Stomach (tissue), 9 donors: ENCODE results near the gene IL21R. TPM values are rescaled to one million over a fixed set of nuclear protein-coding genes. Genes with fewer than 3 reads are reported as not detected.

Experiments used
- DNase-seq, 2 donors: peaks; one replicate each; pipeline versions ENCODE4 v3.0.0 to v3.0.0-alpha.2; 2013 to 2019
- H3K27ac ChIP-seq, 5 donors: fragments of 200-600 bp in 4 of 5; sonication (generic) in 4 of 5; one replicate each; pipeline ENCODE4 v1.5.1; 2013 to 2019; ENCODE audit warnings: mild to moderate bottlenecking in 1 of 5, moderate library complexity in 1 of 5
- H3K27me3 ChIP-seq, 3 donors: fragments of 200-600 bp; sonication (generic); one replicate each; pipeline ENCODE4 v1.5.1; 2017 to 2019; ENCODE audit warnings: mixed run types in 1 of 3
- H3K36me3 ChIP-seq, 4 donors: fragments of 200-600 bp; sonication (generic); 1 replicate in 3 of 4; 2 replicates in 1 of 4; pipeline ENCODE4 v1.5.1; 2016 to 2019
- H3K4me1 ChIP-seq, 4 donors: fragments of 200-600 bp; sonication (generic); one replicate each; pipeline ENCODE4 v1.5.1; 2016 to 2019
- H3K4me3 ChIP-seq, 4 donors: fragments of 200-600 bp; sonication (generic) in 3 of 4; one replicate each; pipeline ENCODE4 v1.5.1; 2016 to 2019; ENCODE audit warnings: mild to moderate bottlenecking in 1 of 4
- H3K9me3 ChIP-seq, 4 donors: fragments of 200-600 bp; sonication (generic); one replicate each; pipeline ENCODE4 v1.5.1; 2016 to 2019
- EP300 ChIP-seq: sonication (generic); formaldehyde crosslinking; IDR thresholded peaks from one replicate; pipeline ENCODE4 v1.6.1; 2017; ENCODE audit warnings: antibody characterized with exemption
- POLR2A ChIP-seq, 4 donors: fragments of 450-650 bp; IDR thresholded peaks; one replicate each; pipeline ENCODE4 v1.6.1; 2016; ENCODE audit warnings: antibody characterized with exemption in 4 of 4, control low read depth in 2 of 4, mild to moderate bottlenecking in 1 of 4, moderate library complexity in 1 of 4
- POLR2AphosphoS5 ChIP-seq, 3 donors: sonication (generic); formaldehyde crosslinking; IDR thresholded peaks; one replicate each; pipeline ENCODE4 v1.6.1; 2016; ENCODE audit warnings: antibody characterized with exemption in 3 of 3
- WGBS, 5 donors: extraction: QIAGEN DNeasy Blood & Tissue Kit in 3 of 5; methylation state at CpG; one replicate each; pipeline versions ENCODE4 v1.1.5 to v1.1.7; 2013 to 2018; 5-methylcytosine and 5-hydroxymethylcytosine counted together
- intact Hi-C: fragments of 100-400 bp; cut with DNase I; formaldehyde crosslinking; loops from one replicate; pipeline ENCODE4 v1.15.1; 2023; ENCODE audit warnings: low total_unique reads
- polyA plus RNA-seq, 3 donors: library from polyadenylated mRNA; stranded (reverse); fragments of 200-250 nt; gene quantifications; one replicate each; pipeline ENCODE4 v1.2.3, GENCODE V29; 2013
- total RNA-seq, 5 donors: library from RNA; depleted of rRNA; stranded (reverse); fragments of >200 nt; gene quantifications; one replicate each; pipeline versions ENCODE4 v1.1.0 to v1.2.3, GENCODE V29; 2014 to 2016
- TF ChIP-seq, protein P1 (sequence below), 7 experiments: fragments of 450-650 bp in 4 of 7; fragments of 200-600 bp in 3 of 7; sonication (generic) in 3 of 7; IDR thresholded peaks; one replicate each; pipeline ENCODE4 v1.5.1; 2016 to 2019; ENCODE audit warnings: antibody characterized with exemption in 7 of 7, control low read depth in 2 of 7, mild to moderate bottlenecking in 1 of 7
- donor health status: healthy with polysubstance abuse.
- donor health status: Bipolar disorder and iron deficiency.
- donor health status: healthy.

Gene IL21R
- total and polyA plus RNA-seq, 8 donors: 0.14 to 0.73 (median 0.38) TPM; not detected in 4

DNA sequence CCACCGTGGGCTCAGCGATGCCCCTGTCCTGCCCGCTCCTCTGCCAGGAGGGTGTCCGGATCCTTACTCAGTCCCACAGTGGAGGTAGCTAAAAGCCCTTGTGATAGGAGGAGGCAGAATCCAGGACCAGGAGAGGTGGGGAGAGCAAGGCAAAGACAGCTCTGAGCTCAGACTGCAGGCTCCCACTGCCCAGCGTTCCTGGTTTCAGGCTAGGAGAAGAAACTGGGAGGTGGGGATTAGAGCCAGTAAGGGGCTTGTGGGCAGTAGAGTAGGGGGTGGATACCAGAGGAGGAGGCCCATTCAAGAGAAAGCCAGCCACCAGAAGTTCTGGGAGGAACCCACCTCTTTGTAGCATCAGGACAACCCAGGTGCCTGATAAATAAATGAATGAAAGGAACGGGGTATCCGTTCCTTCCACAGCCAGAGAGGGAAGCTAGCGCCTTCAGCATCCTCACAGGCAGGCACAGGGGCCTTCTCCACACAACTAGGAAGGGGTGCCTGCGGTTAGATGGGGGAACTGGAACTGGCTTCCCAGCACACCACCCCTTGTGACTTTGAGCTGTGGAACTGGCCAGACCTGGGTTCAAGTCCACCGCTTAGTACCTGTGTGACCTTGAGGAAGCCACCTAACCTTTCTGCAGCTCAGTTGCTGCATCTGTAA, 2.3 kb downstream of the IL21R start:
- Histone ChIP-seq H3K4me1 (peaks cover 4 to 23% (median 17%) of the 10 kb centered on the region in 4 donors), H3K27me3 (peaks cover 5 to 51% (median 20%) of the 10 kb centered on the region in 3 donors), H3K36me3 (no peaks in the 10 kb centered on the region), H3K27ac (no peak overlapping the region), H3K9me3 (no peaks in the 10 kb centered on the region), H3K4me3 (no peak overlapping the region)
- TF ChIP-seq POLR2AphosphoS5 (IDR thresholded peaks at IDR 0.05): no peak
- no peak for TF ChIP-seq EP300
- TF ChIP-seq, protein P1, sequence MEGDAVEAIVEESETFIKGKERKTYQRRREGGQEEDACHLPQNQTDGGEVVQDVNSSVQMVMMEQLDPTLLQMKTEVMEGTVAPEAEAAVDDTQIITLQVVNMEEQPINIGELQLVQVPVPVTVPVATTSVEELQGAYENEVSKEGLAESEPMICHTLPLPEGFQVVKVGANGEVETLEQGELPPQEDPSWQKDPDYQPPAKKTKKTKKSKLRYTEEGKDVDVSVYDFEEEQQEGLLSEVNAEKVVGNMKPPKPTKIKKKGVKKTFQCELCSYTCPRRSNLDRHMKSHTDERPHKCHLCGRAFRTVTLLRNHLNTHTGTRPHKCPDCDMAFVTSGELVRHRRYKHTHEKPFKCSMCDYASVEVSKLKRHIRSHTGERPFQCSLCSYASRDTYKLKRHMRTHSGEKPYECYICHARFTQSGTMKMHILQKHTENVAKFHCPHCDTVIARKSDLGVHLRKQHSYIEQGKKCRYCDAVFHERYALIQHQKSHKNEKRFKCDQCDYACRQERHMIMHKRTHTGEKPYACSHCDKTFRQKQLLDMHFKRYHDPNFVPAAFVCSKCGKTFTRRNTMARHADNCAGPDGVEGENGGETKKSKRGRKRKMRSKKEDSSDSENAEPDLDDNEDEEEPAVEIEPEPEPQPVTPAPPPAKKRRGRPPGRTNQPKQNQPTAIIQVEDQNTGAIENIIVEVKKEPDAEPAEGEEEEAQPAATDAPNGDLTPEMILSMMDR (IDR thresholded peaks at IDR 0.05): no peak
- TF ChIP-seq POLR2A (IDR thresholded peaks at IDR 0.05): no peak
- no peak for DNase-seq
- intact Hi-C loops: no loop called here
- WGBS, 5 donors: 74 to 83% (median 80%) methylated on average over 9 to 10 of the region's 10 CpGs

DNA sequence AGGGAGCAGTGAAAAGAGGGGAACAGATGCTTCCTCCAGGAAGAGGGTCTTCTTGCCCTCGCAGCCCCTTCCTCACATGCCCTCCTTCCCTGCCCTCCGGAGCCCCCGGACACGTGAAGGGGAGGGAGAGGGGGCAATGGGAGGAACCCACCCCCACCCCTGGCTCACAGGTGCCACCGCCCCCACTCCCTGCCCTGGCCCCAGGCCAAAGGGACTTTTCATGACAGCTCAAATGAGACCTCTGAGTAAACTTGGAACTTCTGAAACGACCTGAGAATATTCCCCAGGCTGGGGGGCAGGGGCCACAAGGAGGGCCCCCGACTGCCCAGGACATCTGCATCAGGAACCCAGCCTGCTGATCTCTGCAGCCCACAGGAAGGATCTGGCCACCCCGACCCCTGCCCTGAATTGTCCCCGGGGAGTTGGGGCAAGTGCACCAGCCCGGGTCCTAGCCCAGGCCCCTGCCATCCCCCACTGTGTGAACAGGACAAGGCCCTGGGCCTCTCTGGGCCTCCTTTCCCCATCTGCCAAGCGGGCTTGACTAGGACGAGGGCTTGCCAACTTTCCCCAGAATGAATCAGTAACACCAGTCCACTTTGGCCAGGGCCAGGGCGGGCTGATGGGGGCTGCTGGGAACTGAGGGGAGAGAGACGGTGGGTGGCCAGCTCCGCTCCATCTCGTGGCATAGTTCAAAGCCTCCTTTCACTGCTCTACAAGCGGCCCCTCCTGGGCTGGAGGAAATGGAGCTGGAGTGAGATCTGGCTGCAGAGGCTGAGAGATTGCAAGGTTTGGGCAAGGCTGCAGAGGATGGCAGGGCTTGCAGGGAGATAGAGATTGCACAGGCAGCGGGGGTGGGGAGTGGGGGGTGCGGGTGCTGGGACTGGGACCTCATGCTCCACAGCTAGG, 3.8 kb downstream of the IL21R start:
- WGBS, 5 donors: 43 to 53% (median 49%) methylated on average over 14 to 19 of the region's 19 CpGs

DNA sequence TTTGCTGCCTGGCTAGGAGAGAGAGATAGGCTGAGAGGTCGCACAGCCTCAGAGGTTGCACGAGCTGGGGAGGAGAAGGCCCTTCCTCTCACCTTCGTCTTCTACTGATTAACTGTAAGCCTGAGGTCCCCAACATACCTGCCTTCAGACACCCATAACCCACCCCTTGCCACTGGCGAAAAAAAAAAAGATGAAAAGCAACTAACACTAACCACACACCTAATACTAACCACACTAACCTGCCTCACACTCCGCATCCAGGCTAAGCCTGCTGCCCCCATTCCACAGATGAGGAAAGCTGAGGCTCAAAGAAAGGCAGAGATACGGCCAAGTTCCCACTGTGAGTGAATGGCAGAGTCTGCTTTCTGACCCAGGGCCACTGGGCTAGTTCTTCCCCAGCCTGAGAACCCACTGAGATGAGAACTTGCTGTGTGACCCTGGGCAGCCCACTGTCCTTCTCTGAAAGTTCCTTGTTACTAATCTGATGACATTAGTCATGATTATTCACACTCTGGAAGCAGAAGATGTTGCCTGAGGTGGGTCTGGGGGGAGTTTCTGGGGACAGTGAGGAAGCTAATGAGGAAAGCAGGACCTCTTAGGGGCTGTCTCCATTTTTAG, 4.6 kb downstream of the IL21R start:
- no peak overlapping the region for H3K27ac ChIP-seq
- peaks cover 4 to 17% (median 11%) of the 10 kb centered on the region in 4 donors for H3K4me1 ChIP-seq
- intact Hi-C loops: no loop called here
- H3K36me3 ChIP-seq: no peaks in the 10 kb centered on the region
- WGBS, 5 donors: 53 to 67% (median 64%) methylated on average over 6 of the region's 6 CpGs
- TF ChIP-seq, protein P1 (IDR thresholded peaks at IDR 0.05): no peak
- no peak for TF ChIP-seq POLR2AphosphoS5 (IDR thresholded peaks at IDR 0.05)
- TF ChIP-seq EP300: no peak
- no peak for TF ChIP-seq POLR2A (IDR thresholded peaks at IDR 0.05)
- peaks cover 5 to 46% (median 18%) of the 10 kb centered on the region in 3 donors for H3K27me3 ChIP-seq
- DNase-seq: no peak
- H3K4me3 ChIP-seq: no peak overlapping the region
- H3K9me3 ChIP-seq: peaks cover 0 to 7% (median 3%) of the 10 kb centered on the region in 4 donors

More for the DNA sequence above, 3.8 kb downstream of the IL21R start:
- intact Hi-C loops: no loop called here
- TF ChIP-seq POLR2A (IDR thresholded peaks at IDR 0.05): no peak
- TF ChIP-seq EP300: no peak
- TF ChIP-seq POLR2AphosphoS5 (IDR thresholded peaks at IDR 0.05): no peak
- TF ChIP-seq, protein P1 (IDR thresholded peaks at IDR 0.05): no peak
- no peak for DNase-seq
- H3K27me3 ChIP-seq: peaks cover 5 to 51% (median 20%) of the 10 kb centered on the region in 3 donors
- peaks cover 0 to 7% (median 3%) of the 10 kb centered on the region in 4 donors for H3K9me3 ChIP-seq
- no peak overlapping the region for H3K27ac ChIP-seq
- H3K4me3 ChIP-seq: no peak overlapping the region
- H3K36me3 ChIP-seq: no peaks in the 10 kb centered on the region
- H3K4me1 ChIP-seq: peaks cover 4 to 23% (median 17%) of the 10 kb centered on the region in 4 donors

DNA sequence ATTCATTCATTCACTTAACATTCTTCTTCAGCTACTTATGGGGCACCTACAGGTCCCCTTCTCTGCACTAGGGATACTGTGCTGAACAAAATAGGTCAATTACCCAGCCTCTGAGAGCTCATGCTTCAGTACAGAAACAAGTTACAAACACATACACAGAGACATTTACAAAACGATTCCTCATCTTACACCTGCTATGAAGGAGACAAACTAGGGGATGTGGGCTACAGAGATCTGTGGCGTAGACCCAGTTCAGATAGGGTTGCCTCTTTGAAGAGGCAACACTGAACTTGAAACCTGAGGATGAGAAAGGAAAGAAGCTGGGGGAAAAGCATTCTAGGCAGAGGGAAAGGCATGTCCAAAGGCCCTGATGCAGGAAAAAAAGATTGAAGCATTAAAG, 5.2 kb downstream of the IL21R start:
- H3K9me3 ChIP-seq: peaks cover 0 to 7% (median 3%) of the 10 kb centered on the region in 4 donors
- WGBS, 5 donors: 60 to 82% (median 77%) methylated on average over 2 of the region's 2 CpGs
- no peak overlapping the region for H3K27ac ChIP-seq

More for the DNA sequence above, 5.2 kb downstream of the IL21R start:
- no peak for TF ChIP-seq POLR2A (IDR thresholded peaks at IDR 0.05)
- TF ChIP-seq, protein P1 (IDR thresholded peaks at IDR 0.05): no peak
- TF ChIP-seq POLR2AphosphoS5 (IDR thresholded peaks at IDR 0.05): no peak
- no peak for TF ChIP-seq EP300
- H3K36me3 ChIP-seq: no peaks in the 10 kb centered on the region
- peaks cover 2 to 12% (median 6%) of the 10 kb centered on the region in 4 donors for H3K4me1 ChIP-seq
- no peak overlapping the region for H3K4me3 ChIP-seq
- H3K27me3 ChIP-seq: peaks cover 5 to 41% (median 13%) of the 10 kb centered on the region in 3 donors
- DNase-seq: no peak
- intact Hi-C loops: no loop called here
